Upper lobe of right lung (tissue), 1 donor: ENCODE data around the gene OR10H5. TPM values are rescaled to one million over a fixed set of nuclear protein-coding genes. Genes with fewer than 3 reads are reported as not detected.
"Not testable (repeated sequence)": the region's sequence is repeated elsewhere in the genome, so short reads cannot be mapped to it uniquely, and the experiment has no call there.

ENCODE experiments used
- ATAC-seq: fragments of 200-7000 bp; cut with Tn5 transposase; one replicate; pipeline ENCODE4 v1.9.1; 2020; ENCODE audit warnings: mild to moderate bottlenecking, moderate library complexity
- DNase-seq: peaks from one replicate; pipeline ENCODE4 v3.0.0-alpha.2; 2020
- H3K27ac ChIP-seq: fragments of 200-600 bp; one replicate; pipeline ENCODE4 v1.8.0; 2022
- H3K27me3 ChIP-seq: fragments of 200-600 bp; one replicate; pipeline ENCODE4 v1.8.0; 2022; ENCODE audit warnings: mild to moderate bottlenecking
- H3K36me3 ChIP-seq: fragments of 200-600 bp; one replicate; pipeline ENCODE4 v1.8.0; 2022
- H3K4me1 ChIP-seq: fragments of 200-600 bp; one replicate; pipeline ENCODE4 v1.8.0; 2022
- H3K4me3 ChIP-seq: fragments of 200-600 bp; one replicate; pipeline ENCODE4 v1.8.0; 2022; ENCODE audit warnings: mild to moderate bottlenecking
- H3K9me3 ChIP-seq: fragments of 200-600 bp; one replicate; pipeline ENCODE4 v1.8.0; 2022
- CTCF ChIP-seq: fragments of 200-600 bp; IDR thresholded peaks from one replicate; pipeline ENCODE4 v1.8.0; 2022; ENCODE audit warnings: antibody characterized with exemption
- intact Hi-C: fragments of 100-400 bp; cut with DNase I; formaldehyde crosslinking; loops from one replicate; pipeline ENCODE4 v1.11.0; 2022
- total RNA-seq: library from RNA; stranded (reverse); fragmentation: NEBNext Ultra II Directional; extraction: Animal tissue kit (Norgen Biotek cat#: 25700); gene quantifications from one replicate; pipeline ENCODE4 v1.2.1, GENCODE V29; 2021
- donor health status: DM: no; HTN: yes; CAD: no; lungs with severe emphysema.

The OR10H5 gene
- total RNA-seq, 1 donor from 2014 or later = not detected

DNA sequence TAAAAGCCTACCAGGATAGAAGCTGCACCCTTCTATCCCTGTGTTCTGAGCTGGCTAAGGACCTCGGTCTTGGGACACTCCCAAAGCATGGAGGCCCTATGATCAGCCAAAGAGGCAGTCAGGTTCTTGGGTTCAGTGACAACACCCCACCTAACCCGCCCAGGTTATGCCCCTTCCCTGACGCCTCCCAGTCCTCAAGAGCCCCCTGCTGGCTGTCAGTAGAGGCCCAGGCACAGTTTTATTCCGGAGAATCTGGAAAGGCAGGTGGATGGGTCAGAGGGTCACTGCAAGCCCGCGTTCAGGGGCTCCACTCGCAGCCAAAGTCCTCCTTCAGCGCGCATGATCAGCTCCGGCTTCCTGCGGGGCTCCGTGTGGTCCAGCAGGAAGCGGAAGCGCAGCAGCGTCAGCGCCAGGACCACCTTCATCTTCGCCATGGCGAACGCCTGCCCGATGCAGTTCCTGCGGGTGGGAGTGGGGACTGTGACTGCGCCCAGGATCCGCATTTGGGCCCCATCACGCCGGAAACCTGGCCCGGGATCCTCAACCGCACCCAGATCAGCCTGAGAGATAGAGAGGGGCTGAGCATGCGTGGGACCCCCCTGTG is 27.4 kb upstream of the OR10H5 start:
- H3K4me3 ChIP-seq = no peak overlapping the region
- H3K9me3 ChIP-seq = no peaks in the 10 kb centered on the region
- DNase-seq = no peak
- H3K4me1 ChIP-seq = no peaks in the 10 kb centered on the region
- H3K27me3 ChIP-seq = peaks cover 16% of the 10 kb centered on the region
- no peaks in the 10 kb centered on the region for H3K36me3 ChIP-seq
- ATAC-seq = no peak
- H3K27ac ChIP-seq = no peak overlapping the region
- intact Hi-C loops = no loop called here
- no peak for TF ChIP-seq CTCF

DNA sequence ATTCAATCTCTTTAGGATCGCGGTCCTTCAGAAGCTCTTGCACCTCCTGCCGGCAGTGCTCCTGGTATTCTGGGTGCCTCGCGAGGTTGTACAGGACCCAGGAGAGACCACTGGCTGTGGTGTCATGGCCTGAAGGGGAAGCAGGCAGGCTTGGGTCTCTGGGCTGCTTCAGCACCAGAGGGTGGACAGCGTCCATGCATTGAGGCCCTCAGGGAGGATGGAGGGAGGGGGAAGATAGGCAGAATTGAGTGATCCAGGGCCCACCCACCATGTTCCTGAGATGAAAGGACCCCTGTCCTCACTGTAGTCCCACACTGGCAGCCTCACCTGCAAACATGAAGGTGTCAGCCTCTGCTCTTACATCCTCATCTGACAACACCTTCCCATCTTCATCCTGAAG is 17.9 kb upstream of the OR10H5 start:
- ATAC-seq = no peak
- Histone ChIP-seq H3K9me3 (no peaks in the 10 kb centered on the region), H3K27me3 (no peaks in the 10 kb centered on the region), H3K36me3 (no peaks in the 10 kb centered on the region), H3K27ac (no peak overlapping the region), H3K4me3 (no peak overlapping the region), H3K4me1 (no peaks in the 10 kb centered on the region)
- intact Hi-C loops = no loop called here
- DNase-seq = no peak
- TF ChIP-seq CTCF = no peak

- H3K36me3 ChIP-seq, H3K27ac ChIP-seq, H3K4me3 ChIP-seq, DNase-seq, H3K9me3 ChIP-seq, H3K27me3 ChIP-seq, intact Hi-C loops, ATAC-seq, H3K4me1 ChIP-seq: not testable (repeated sequence)
Observed at GRCh38 chr19:15774159-15774558, 13.3 kb upstream of the OR10H5 start.

GRCh38 chr19:15775249-15775648 is 12.2 kb upstream of the OR10H5 start:
- Histone ChIP-seq H3K4me1 (peaks cover 7% of the 10 kb centered on the region), H3K4me3 (no peak overlapping the region), H3K9me3 (no peaks in the 10 kb centered on the region), H3K36me3 (no peaks in the 10 kb centered on the region), H3K27ac (no peak overlapping the region), H3K27me3 (no peaks in the 10 kb centered on the region)
- DNase-seq = no peak
- intact Hi-C loops = no loop called here
- no peak for TF ChIP-seq CTCF
- no peak for ATAC-seq

DNA sequence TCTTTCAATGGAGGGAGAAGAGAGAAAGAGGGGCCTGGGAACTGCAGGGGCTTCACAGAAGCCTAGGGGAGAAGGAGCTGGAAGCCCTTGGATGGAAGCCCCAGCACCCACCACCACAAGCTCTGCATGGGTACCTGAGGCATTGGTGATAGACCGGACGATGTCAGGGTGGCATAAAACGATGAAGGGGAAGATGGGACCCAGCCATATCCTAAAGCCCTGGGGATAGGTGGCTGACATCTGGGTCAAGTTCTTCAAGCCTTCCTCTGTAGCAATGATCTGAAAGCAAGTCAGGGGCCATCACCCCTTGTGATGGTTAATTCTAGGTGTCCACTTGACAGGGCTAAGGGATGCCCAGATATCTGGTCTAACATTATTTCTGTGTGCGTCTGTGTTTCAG is 11.2 kb upstream of the OR10H5 start:
- DNase-seq = peak; percentile 10
- no peaks in the 10 kb centered on the region for H3K9me3 ChIP-seq
- no peaks in the 10 kb centered on the region for H3K36me3 ChIP-seq
- H3K27me3 ChIP-seq = no peaks in the 10 kb centered on the region
- H3K4me3 ChIP-seq = no peak overlapping the region
- peaks cover 9% of the 10 kb centered on the region for H3K4me1 ChIP-seq
- TF ChIP-seq CTCF = no peak
- H3K27ac ChIP-seq = no peak overlapping the region
- ATAC-seq = no peak
- intact Hi-C loops = no loop called here

GRCh38 chr19:15776991-15777970 is 10.2 kb upstream of the OR10H5 start:
- no peaks in the 10 kb centered on the region for H3K36me3 ChIP-seq
- TF ChIP-seq CTCF = no peak
- H3K27ac ChIP-seq = no peak overlapping the region

More at GRCh38 chr19:15776991-15777970, 10.2 kb upstream of the OR10H5 start:
- DNase-seq (peak; percentile 25), ATAC-seq (no peak)
- H3K4me1 ChIP-seq = peaks cover 9% of the 10 kb centered on the region
- H3K4me3 ChIP-seq = no peak overlapping the region
- no peaks in the 10 kb centered on the region for H3K9me3 ChIP-seq
- intact Hi-C loops = no loop called here
- no peaks in the 10 kb centered on the region for H3K27me3 ChIP-seq
